Measurements from ENCODE around the gene LRIG1. TPM values are rescaled to one million over a fixed set of nuclear protein-coding genes. Genes with fewer than 3 reads are reported as not detected.

Gene LRIG1
- total RNA-seq, 4 donors from 2014 or later: 44.2 to 96.2 (median 57.6) TPM

DNA sequence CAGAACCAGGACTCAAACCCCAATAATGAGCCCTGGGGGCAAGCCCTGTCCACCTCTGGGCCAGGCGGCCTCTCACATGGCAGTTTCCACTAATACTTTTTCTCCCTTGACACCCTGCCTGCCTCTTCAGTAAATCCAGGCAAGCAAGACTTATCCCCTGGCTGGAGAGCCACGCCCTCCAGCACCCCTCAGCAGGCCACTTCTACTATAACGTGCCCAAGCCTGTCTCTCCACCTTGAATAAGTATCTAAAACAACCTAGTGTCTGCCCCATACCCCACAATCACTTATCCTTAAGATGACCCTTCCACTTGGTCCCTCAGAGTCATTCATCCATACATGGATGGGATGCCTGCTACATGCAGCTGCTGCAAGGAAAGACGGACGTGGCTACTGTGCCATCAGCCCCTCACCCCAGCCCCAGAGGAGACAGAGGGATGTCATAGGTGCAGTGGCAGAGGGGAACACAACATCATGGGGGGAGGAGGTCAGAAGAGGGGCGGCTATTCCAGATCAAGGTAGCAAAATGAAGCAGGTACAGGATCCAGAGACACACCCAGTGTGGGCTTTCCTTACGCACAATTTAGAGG, 63.4 kb downstream of the LRIG1 start:
- ATAC-seq (ENCODE audit: low FRiP score): no peak
- TF ChIP-seq, protein P1, sequence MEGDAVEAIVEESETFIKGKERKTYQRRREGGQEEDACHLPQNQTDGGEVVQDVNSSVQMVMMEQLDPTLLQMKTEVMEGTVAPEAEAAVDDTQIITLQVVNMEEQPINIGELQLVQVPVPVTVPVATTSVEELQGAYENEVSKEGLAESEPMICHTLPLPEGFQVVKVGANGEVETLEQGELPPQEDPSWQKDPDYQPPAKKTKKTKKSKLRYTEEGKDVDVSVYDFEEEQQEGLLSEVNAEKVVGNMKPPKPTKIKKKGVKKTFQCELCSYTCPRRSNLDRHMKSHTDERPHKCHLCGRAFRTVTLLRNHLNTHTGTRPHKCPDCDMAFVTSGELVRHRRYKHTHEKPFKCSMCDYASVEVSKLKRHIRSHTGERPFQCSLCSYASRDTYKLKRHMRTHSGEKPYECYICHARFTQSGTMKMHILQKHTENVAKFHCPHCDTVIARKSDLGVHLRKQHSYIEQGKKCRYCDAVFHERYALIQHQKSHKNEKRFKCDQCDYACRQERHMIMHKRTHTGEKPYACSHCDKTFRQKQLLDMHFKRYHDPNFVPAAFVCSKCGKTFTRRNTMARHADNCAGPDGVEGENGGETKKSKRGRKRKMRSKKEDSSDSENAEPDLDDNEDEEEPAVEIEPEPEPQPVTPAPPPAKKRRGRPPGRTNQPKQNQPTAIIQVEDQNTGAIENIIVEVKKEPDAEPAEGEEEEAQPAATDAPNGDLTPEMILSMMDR (IDR thresholded peaks at IDR 0.05): no peak
- DNase-seq (ENCODE audit: low spot score): no peak

DNA sequence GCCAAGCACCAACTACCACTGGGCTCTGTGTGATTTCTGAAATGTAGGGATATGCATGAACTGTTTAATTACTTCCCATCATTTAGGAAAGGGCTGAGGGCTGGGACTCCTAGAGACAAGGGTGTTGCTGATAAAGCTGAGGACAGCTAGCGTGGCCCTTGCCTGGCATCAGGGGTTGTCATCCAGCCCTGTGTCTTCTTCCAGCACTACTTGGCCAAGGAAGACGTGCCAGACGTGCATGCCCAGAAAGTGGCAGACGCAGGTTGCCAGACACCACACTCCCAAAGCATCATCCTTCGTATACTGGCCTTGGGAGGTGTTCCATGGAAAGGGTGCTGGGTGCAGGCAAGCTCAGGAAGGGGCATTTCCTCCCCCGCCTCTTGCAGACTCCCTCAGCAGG, 64.8 kb downstream of the LRIG1 start:
- no peak for ATAC-seq (ENCODE audit: low FRiP score)

DNA sequence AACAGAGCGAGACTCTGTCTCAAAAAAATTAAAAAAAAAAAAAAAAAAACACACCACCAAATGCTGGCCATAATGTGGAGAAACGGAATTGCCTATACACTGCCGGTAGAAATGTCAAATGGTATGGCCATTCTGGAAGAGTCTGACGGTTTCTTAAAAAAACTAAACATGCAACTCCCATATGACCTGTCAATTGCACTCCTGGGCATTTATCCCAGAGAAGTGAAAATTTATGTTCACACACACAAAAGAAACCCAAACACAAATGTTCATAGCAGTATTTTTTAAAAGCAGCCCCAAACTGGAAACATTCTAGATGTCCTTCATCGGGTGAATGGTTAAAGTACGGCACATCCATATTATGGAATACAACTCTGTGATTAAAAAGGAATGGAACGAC, 66.1 kb downstream of the LRIG1 start:
- ATAC-seq (ENCODE audit: low FRiP score) (no peak), DNase-seq (ENCODE audit: low spot score) (no peak)
- TF ChIP-seq, protein P1 (IDR thresholded peaks at IDR 0.05): no peak

More for the DNA sequence above, 64.8 kb downstream of the LRIG1 start:
- no peak for DNase-seq (ENCODE audit: low spot score)
- TF ChIP-seq, protein P1 (IDR thresholded peaks at IDR 0.05): no peak

DNA sequence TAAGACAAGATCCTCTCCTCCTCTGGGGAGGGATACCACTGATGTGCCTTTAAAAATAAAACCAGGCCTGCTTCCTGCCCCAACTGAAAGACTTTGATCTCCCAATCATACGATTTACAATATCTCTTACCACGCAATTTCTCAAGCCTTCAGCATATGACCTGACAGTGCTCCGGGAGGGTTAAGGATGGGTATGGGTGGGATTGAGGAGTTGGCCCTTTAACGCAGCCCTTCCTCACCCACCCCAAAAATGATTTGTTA, 67.4 kb downstream of the LRIG1 start:
- DNase-seq (ENCODE audit: low spot score): no peak
- TF ChIP-seq, protein P1 (IDR thresholded peaks at IDR 0.05): no peak
- no peak for ATAC-seq (ENCODE audit: low FRiP score)

DNA sequence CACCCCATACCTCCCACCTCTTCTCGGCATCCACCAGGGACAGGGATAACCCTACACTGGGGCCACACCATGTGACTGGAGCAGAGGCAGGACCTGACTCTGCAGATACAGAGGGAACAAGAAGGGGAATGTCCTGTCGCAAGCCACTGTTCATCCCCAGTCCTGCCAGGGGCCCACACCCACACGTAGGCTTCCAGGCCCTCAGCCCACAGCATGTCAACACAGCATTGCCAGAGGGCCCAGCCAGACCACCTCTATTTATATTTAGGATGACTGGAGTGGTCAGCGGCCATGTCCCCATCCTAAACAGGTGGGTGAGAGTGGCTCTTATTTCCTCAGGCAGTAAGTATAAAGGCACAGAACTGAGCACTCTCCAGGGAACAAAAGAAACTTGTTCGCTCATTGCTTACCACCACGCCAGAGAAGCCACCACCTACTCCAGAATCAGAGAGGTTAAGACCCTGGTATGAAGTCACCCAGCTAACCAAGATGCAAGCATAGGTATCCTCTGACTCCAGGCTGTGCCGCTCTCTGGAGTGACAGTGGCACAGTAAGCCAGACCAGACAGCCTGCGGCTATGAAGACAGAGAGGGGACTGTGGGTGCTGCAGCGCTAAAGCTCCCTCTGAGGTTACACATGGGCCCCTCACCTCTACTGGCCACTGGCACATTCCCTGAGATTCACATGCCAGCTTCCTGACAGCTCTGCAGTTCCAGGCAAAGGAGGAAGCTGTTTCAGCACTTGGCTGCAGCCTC, 67.9 kb downstream of the LRIG1 start:
- no peak for DNase-seq (ENCODE audit: low spot score)
- no peak for ATAC-seq (ENCODE audit: low FRiP score)
- TF ChIP-seq, protein P1 (IDR thresholded peaks at IDR 0.05): no peak

DNA sequence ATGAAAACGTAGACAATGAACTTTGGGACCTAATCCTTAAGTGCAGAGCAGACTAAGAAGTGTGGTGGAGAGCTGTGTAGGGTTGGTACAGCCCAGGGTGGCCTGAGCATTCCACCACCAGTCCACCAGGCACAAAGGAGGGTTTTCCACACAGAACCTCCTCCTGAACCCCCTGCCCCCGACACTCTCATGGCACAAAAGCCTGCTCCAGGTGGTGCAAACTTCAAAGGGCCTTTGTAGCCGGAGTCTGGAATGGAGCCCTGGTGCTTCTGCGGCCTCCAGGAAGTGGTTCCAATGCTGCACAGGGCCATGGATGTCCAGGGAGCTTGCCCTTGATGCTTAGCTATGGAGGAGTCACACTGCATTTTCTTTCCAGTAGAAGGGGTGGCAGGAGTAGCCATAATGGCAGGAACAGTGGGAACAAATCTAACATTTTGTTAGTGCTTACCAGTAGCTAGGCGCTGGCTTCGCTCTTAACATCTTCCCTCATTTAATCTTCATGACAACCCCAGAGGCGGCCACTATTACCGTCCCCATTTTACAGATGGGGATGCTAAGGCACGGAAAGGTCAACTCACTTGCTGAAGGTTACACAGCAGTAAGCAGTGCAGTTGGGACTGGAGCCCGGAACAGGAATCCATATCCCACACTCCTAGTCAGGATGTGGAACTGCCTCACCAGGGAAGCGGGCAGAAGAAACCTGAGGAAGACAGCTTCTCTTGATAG, 68.6 kb downstream of the LRIG1 start:
- no peak for DNase-seq (ENCODE audit: low spot score)
- TF ChIP-seq, protein P1 (IDR thresholded peaks at IDR 0.05): no peak
- no peak for ATAC-seq (ENCODE audit: low FRiP score)

Measured in omental fat pad (tissue), 4 donors.